IPS DF 4.7 (cell line): ENCODE results near the gene PIP4K2A.

Source experiments
- DNase-seq: peaks from one replicate; pipeline ENCODE4 v3.0.0-alpha.2; 2013; ENCODE audit warnings: low spot score; ENCODE audit errors: extremely low read depth

Gene PIP4K2A

DNA sequence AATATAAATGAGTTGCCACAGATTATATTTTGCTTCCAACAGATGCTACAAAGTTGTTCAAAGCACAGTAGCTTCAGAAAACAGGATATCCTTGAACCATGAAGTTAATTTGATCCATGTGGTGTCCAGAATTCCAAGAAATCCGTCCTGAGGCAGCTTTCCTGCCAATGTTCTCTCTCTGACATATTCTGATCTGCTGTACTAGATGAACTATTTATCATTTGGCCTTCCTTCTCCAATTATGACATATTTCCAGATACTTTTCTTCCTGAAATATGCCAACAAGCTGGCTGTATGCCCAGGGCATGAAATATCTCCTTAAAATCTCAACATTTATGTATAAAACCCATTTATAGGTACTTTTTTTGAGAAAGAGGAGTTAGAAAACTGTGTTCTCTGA, 227.9 kb downstream of the PIP4K2A start:
- no peak for DNase-seq
